ENCODE results near the gene RDH13.
"Not testable (repeated sequence)": the region's sequence is repeated elsewhere in the genome, so short reads cannot be mapped to it uniquely, and the experiment has no call there.

The RDH13 gene

GRCh38 chr19:55010561-55010960 is 52.4 kb downstream of the RDH13 start:
- not testable (repeated sequence) for DNase-seq

- DNase-seq: not testable (repeated sequence)
Observed at GRCh38 chr19:55008781-55009180, 54.2 kb downstream of the RDH13 start.

- not testable (repeated sequence) for DNase-seq
Observed at GRCh38 chr19:55008189-55008588, 54.8 kb downstream of the RDH13 start.

GRCh38 chr19:55007537-55007936 is 55.4 kb downstream of the RDH13 start:
- not testable (repeated sequence) for DNase-seq

- not testable (repeated sequence) for DNase-seq
Observed at GRCh38 chr19:55006795-55007194, 56.2 kb downstream of the RDH13 start.

GRCh38 chr19:55005684-55006488 is 57.1 kb downstream of the RDH13 start:
- no peak for DNase-seq

GRCh38 chr19:55000761-55001160 is 62.2 kb downstream of the RDH13 start:
- DNase-seq: no peak

- DNase-seq: not testable (repeated sequence)
Observed at GRCh38 chr19:54998751-54999239, 64.2 kb downstream of the RDH13 start.

GRCh38 chr19:54995561-54995960 is 67.4 kb downstream of the RDH13 start:
- no peak for DNase-seq
